Right lobe of liver (tissue), 6 donors: ENCODE results near the gene PCBD2. TPM values are rescaled to one million over a fixed set of nuclear protein-coding genes. Genes with fewer than 3 reads are reported as not detected.

Source experiments
- ATAC-seq, 4 donors: fragments of 200-7000 bp; cut with Tn5 transposase; one replicate each; pipeline ENCODE4 v1.9.1; 2020; ENCODE audit warnings: mild to moderate bottlenecking in 4 of 4, moderate library complexity in 4 of 4
- DNase-seq, 3 donors: peaks; one replicate each; pipeline ENCODE4 v3.0.0-alpha.2; 2020
- H3K27ac ChIP-seq, 3 donors: fragments of 200-600 bp; one replicate each; pipeline ENCODE4 v1.8.0; 2022
- H3K27me3 ChIP-seq, 2 donors: fragments of 200-600 bp; one replicate each; pipeline ENCODE4 v1.8.0; 2022
- H3K36me3 ChIP-seq, 4 donors: fragments of 200-600 bp; sonication (generic) in 1 of 4; one replicate each; pipeline versions ENCODE4 v1.5.1 to v1.8.0; 2017 to 2022; ENCODE audit warnings: control low read depth in 1 of 4
- H3K4me1 ChIP-seq, 4 donors: fragments of 200-600 bp; sonication (generic) in 1 of 4; one replicate each; pipeline versions ENCODE4 v1.5.1 to v1.8.0; 2017 to 2022; ENCODE audit warnings: control low read depth in 1 of 4
- H3K4me3 ChIP-seq, 3 donors: fragments of 200-600 bp; one replicate each; pipeline ENCODE4 v1.8.0; 2022
- H3K9me3 ChIP-seq, 4 donors: fragments of 200-600 bp; sonication (generic) in 1 of 4; one replicate each; pipeline versions ENCODE4 v1.5.1 to v1.8.0; 2017 to 2022; ENCODE audit warnings: control low read depth in 1 of 4
- CTCF ChIP-seq, 4 donors: fragments of 200-600 bp in 3 of 4; fragments of 450-650 bp in 1 of 4; IDR thresholded peaks; one replicate each; pipeline versions ENCODE4 v1.5.1 to v1.8.0; 2016 to 2022; ENCODE audit warnings: antibody characterized with exemption in 4 of 4, mild to moderate bottlenecking in 2 of 4
- POLR2A ChIP-seq: fragments of 450-650 bp; IDR thresholded peaks from one replicate; pipeline ENCODE4 v1.6.1; 2017; ENCODE audit warnings: antibody characterized with exemption, mild to moderate bottlenecking
- WGBS: methylation state at CpG from one replicate; pipeline ENCODE4 v1.1.6; 2018; ENCODE audit warnings: low coverage, low lambda C conversion rate; ENCODE audit not compliant: insufficient coverage; ENCODE audit errors: missing lambda C conversion rate; 5-methylcytosine and 5-hydroxymethylcytosine counted together
- intact Hi-C, 2 donors: fragments of 100-400 bp; cut with DNase I; formaldehyde crosslinking; loops; one replicate each; pipeline versions ENCODE4 v1.11.2 to v1.14.1; 2022
- total RNA-seq, 6 experiments: library from RNA; depleted of rRNA in 2 of 6; stranded (reverse); fragments of >200 nt in 2 of 6; fragmentation: NEBNext Ultra II Directional in 3 of 6; extraction: Animal tissue kit (Norgen Biotek cat#: 25700) in 3 of 6; gene quantifications; one replicate each; pipeline versions ENCODE4 v1.1.0 to v1.2.4, GENCODE V29; 2016 to 2023
- donor health status: DM: no; HTN: yes; CAD: no.
- donor health status: DM: no; HTN: no; CAD: no.
- donor health status: DM: no; HTN: no; CAD: no.
- donor health status: DM: no; HTN: yes; CAD: no.
- donor health status: DM: no; HTN: yes; CAD: no.

PCBD2 gene
- total RNA-seq, 6 experiments from 2014 or later: 4.9 to 11.9 (median 10.8) TPM

GRCh38 chr5:135007305-135007704 lies 102.4 kb downstream of the PCBD2 start:
- H3K9me3 ChIP-seq: no peaks in the 10 kb centered on the region
- H3K27me3 ChIP-seq: no peaks in the 10 kb centered on the region
- intact Hi-C loops: no loop called here
- H3K27ac ChIP-seq: no peak overlapping the region
- 93% methylated on average over 2 of the region's 9 CpGs for WGBS
- DNase-seq (no peak), ATAC-seq (no peak)
- no peak overlapping the region for H3K4me3 ChIP-seq
- H3K36me3 ChIP-seq: no peaks in the 10 kb centered on the region
- H3K4me1 ChIP-seq: no peaks in the 10 kb centered on the region
- TF ChIP-seq POLR2A (no peak), CTCF (IDR thresholded peaks at IDR 0.05) (no peak)

- no peaks in the 10 kb centered on the region for H3K27me3 ChIP-seq
- TF ChIP-seq CTCF (IDR thresholded peaks at IDR 0.05) (no peak), POLR2A (no peak)
- WGBS: 81% methylated on average over 9 of the region's 11 CpGs
- intact Hi-C loops: no loop called here
- H3K4me1 ChIP-seq: no peaks in the 10 kb centered on the region
- DNase-seq (no peak), ATAC-seq (no peak)
- no peak overlapping the region for H3K27ac ChIP-seq
- H3K36me3 ChIP-seq: no peaks in the 10 kb centered on the region
- no peaks in the 10 kb centered on the region for H3K9me3 ChIP-seq
- no peak overlapping the region for H3K4me3 ChIP-seq
Measured at GRCh38 chr5:135007749-135008363, 102.9 kb downstream of the PCBD2 start.

GRCh38 chr5:135008556-135008955 lies 103.6 kb downstream of the PCBD2 start:
- TF ChIP-seq POLR2A (no peak), CTCF (IDR thresholded peaks at IDR 0.05) (no peak)
- no peaks in the 10 kb centered on the region for H3K4me1 ChIP-seq
- H3K27me3 ChIP-seq: no peaks in the 10 kb centered on the region
- H3K36me3 ChIP-seq: no peaks in the 10 kb centered on the region
- DNase-seq: no peak
- no peak for ATAC-seq
- intact Hi-C loops: no loop called here
- H3K27ac ChIP-seq: no peak overlapping the region
- 90% methylated on average over 2 of the region's 8 CpGs for WGBS
- H3K9me3 ChIP-seq: no peaks in the 10 kb centered on the region
- no peak overlapping the region for H3K4me3 ChIP-seq

GRCh38 chr5:135008981-135009735 lies 104.2 kb downstream of the PCBD2 start:
- no peaks in the 10 kb centered on the region for H3K9me3 ChIP-seq
- H3K27me3 ChIP-seq: no peaks in the 10 kb centered on the region
- 93% methylated on average over 5 of the region's 13 CpGs for WGBS
- peaks cover 0 to 5% (median 2%) of the 10 kb centered on the region in 4 donors for H3K4me1 ChIP-seq
- DNase-seq (no peak), ATAC-seq (no peak)
- H3K27ac ChIP-seq: no peak overlapping the region
- no peaks in the 10 kb centered on the region for H3K36me3 ChIP-seq
- no peak overlapping the region for H3K4me3 ChIP-seq
- no peak for TF ChIP-seq CTCF (IDR thresholded peaks at IDR 0.05)
- no peak for TF ChIP-seq POLR2A
- intact Hi-C loops: no loop called here
